Neural progenitor cell (in vitro differentiated cells): ENCODE measurements around the gene ILRUN. TPM values are rescaled to one million over a fixed set of nuclear protein-coding genes. Genes with fewer than 3 reads are reported as not detected.
A peak's percentile ranks its signal among the peaks of the same experiment; 100 is the strongest.
"Not testable (repeated sequence)": the region's sequence is repeated elsewhere in the genome, so short reads cannot be mapped to it uniquely, and the experiment has no call there.

Source experiments
- DNase-seq: peaks from one replicate; pipeline ENCODE4 v3.0.0-alpha.2; 2016; ENCODE audit warnings: low spot score
- H2AFZ ChIP-seq: fragments of 200-600 bp; sonication (generic); replicated peaks from 2 replicates; pipeline ENCODE4 v1.6.1; 2016; ENCODE audit warnings: antibody characterized with exemption
- H3F3A ChIP-seq: fragments of 200-600 bp; sonication (generic); 2 replicates; pipeline ENCODE4 v1.6.1; 2016; ENCODE audit warnings: antibody characterized with exemption, low read depth
- H3K27ac ChIP-seq: fragments of 200-600 bp; sonication (generic); 2 replicates; pipeline ENCODE4 v1.5.1; 2016; ENCODE audit warnings: mild to moderate bottlenecking
- H3K27me3 ChIP-seq: fragments of 200-600 bp; sonication (generic); 2 replicates; pipeline ENCODE4 v1.6.1; 2016; ENCODE audit warnings: mild to moderate bottlenecking, moderate library complexity
- H3K36me3 ChIP-seq: fragments of 200-600 bp; sonication (generic); 2 replicates; pipeline ENCODE4 v1.5.1; 2016
- H3K4me1 ChIP-seq: fragments of 200-600 bp; sonication (generic); 2 replicates; pipeline ENCODE4 v1.6.1; 2016; ENCODE audit warnings: mixed run types
- H3K4me2 ChIP-seq: fragments of 200-600 bp; sonication (generic); 2 replicates; pipeline ENCODE4 v1.6.1; 2016
- H3K4me3 ChIP-seq: fragments of 200-600 bp; sonication (generic); 2 replicates; pipeline ENCODE4 v1.5.1; 2016
- H3K79me2 ChIP-seq: fragments of 200-600 bp; sonication (generic); 2 replicates; pipeline ENCODE4 v1.6.1; 2016; ENCODE audit warnings: low read depth
- H3K9ac ChIP-seq: fragments of 200-600 bp; sonication (generic); 2 replicates; pipeline ENCODE4 v1.6.1; 2016
- H3K9me3 ChIP-seq: fragments of 200-600 bp; sonication (generic); 2 replicates; pipeline ENCODE4 v1.5.1; 2016; ENCODE audit warnings: low read depth
- H4K20me1 ChIP-seq: fragments of 200-600 bp; sonication (generic); 2 replicates; pipeline ENCODE4 v1.6.1; 2016; ENCODE audit warnings: low read depth
- H3K27ac Mint-ChIP-seq: 3 replicates; pipeline ENCODE4 v1.8.0; 2021; ENCODE audit warnings: mixed read lengths
- H3K27me3 Mint-ChIP-seq: 2 replicates; pipeline ENCODE4 v1.8.0; 2022; ENCODE audit warnings: low read depth, mild to moderate bottlenecking, inconsistent platforms, moderate library complexity, mixed read lengths; ENCODE audit not compliant: insufficient read depth
- H3K36me3 Mint-ChIP-seq: 3 replicates; pipeline ENCODE4 v1.8.0; 2021; ENCODE audit warnings: mixed read lengths
- H3K4me1 Mint-ChIP-seq: 3 replicates; pipeline ENCODE4 v1.8.0; 2021; ENCODE audit warnings: mixed read lengths
- H3K4me3 Mint-ChIP-seq: 3 replicates; pipeline ENCODE4 v1.8.0; 2021; ENCODE audit warnings: mild to moderate bottlenecking, moderate library complexity, mixed read lengths
- H3K9me3 Mint-ChIP-seq: 3 replicates; pipeline ENCODE4 v1.8.0; 2020; ENCODE audit warnings: mixed read lengths
- CTCF ChIP-seq: fragments of 200-600 bp; sonication (generic); IDR thresholded peaks from 2 replicates; pipeline ENCODE4 v1.5.1; 2017; ENCODE audit warnings: antibody characterized with exemption, mild to moderate bottlenecking
- EZH2 ChIP-seq: fragments of 200-600 bp; sonication (generic); IDR thresholded peaks from 2 replicates; pipeline ENCODE4 v1.6.1; 2017; ENCODE audit warnings: antibody characterized with exemption, mild to moderate bottlenecking, moderate library complexity
- EZH2phosphoT487 ChIP-seq: fragments of 200-600 bp; sonication (generic); IDR thresholded peaks from 2 replicates; pipeline ENCODE4 v1.6.1; 2017; ENCODE audit warnings: antibody characterized with exemption
- total RNA-seq: library from RNA; depleted of rRNA; stranded (reverse); fragments of >200 nt; gene quantifications from 2 replicates; pipeline ENCODE4 v1.2.3, GENCODE V29; 2015; ENCODE audit warnings: low replicate concordance

Gene ILRUN
- total RNA-seq, 1 donor from 2014 or later, result 33.2 TPM

DNA sequence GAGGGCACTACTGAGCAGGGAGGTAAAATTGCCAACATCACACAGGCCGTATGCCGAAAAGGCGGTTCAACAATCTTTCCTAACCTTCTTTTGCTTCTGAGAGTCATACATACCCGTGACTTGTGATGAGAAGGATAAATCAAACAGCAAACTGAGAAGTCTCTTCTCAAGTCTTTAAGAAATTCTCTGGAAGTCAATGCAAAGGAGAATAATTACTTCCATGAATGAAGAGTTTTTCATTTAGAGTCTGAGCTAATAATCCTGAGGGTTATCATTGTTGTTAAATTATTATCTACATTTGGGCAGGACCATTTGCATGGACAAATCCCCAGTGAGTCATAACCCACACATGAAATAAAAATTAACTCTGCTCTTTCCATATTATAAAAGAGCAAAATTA, 22.4 kb upstream of the ILRUN start:
- no peak for DNase-seq
- Histone ChIP-seq H3K27ac (no peak overlapping the region), H3K79me2 (no peaks in the 10 kb centered on the region), H3K9me3 (no peaks in the 10 kb centered on the region), H2AFZ (peak overlapping the region; percentile 1), H3K4me2 (peak overlapping the region; percentile 55), H3K27me3 (peaks cover 5% of the 10 kb centered on the region), H3K36me3 (no peaks in the 10 kb centered on the region), H3K9ac (no peak overlapping the region), H3K4me1 (no peaks in the 10 kb centered on the region), H4K20me1 (no peaks in the 10 kb centered on the region), H3F3A (no peaks in the 10 kb centered on the region), H3K4me3 (no peak overlapping the region)
- Mint-ChIP-seq H3K9me3 (no peaks in the 10 kb centered on the region), H3K4me3 (no peak overlapping the region), H3K36me3 (no peaks in the 10 kb centered on the region), H3K27ac (no peak overlapping the region), H3K27me3 (peaks cover 3% of the 10 kb centered on the region), H3K4me1 (peaks cover 19% of the 10 kb centered on the region)
- TF ChIP-seq CTCF (no peak), EZH2phosphoT487 (no peak), EZH2 (no peak)

DNA sequence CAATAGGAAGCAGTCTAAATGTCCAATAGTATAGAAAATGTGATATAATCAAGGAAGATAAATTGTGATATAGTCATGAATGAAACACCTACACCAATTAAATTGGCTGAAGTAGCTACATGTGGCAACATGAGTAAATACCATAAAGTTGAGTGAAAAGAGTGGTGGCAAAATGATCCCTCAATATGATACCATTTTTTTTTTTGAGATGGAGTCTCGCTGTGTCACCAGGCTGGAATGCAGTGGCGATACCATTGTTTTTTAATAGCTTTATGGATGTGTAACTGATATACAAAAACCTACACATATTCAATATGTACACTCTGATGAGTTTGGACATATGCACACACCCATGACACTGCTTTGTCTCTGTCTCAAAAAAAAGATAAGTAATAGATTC, 20.9 kb upstream of the ILRUN start:
- no peaks in the 10 kb centered on the region for H3K9me3 ChIP-seq
- Mint-ChIP-seq H3K9me3 (no peaks in the 10 kb centered on the region), H3K4me3 (no peak overlapping the region), H3K27me3 (peaks cover 3% of the 10 kb centered on the region), H3K4me1 (peaks cover 13% of the 10 kb centered on the region), H3K36me3 (no peaks in the 10 kb centered on the region), H3K27ac (no peak overlapping the region)
- no peak overlapping the region for H3K4me2 ChIP-seq
- DNase-seq, result no peak
- H3K79me2 ChIP-seq, result no peaks in the 10 kb centered on the region
- H3K9ac ChIP-seq, result no peak overlapping the region
- H4K20me1 ChIP-seq, result no peaks in the 10 kb centered on the region
- H3K36me3 ChIP-seq, result no peaks in the 10 kb centered on the region
- H3K27ac ChIP-seq, result no peak overlapping the region
- no peaks in the 10 kb centered on the region for H3K4me1 ChIP-seq
- H3K27me3 ChIP-seq, result peaks cover 5% of the 10 kb centered on the region
- no peaks in the 10 kb centered on the region for H3F3A ChIP-seq
- no peak overlapping the region for H2AFZ ChIP-seq
- H3K4me3 ChIP-seq, result no peak overlapping the region
- TF ChIP-seq EZH2phosphoT487, result no peak
- TF ChIP-seq EZH2, result no peak
- TF ChIP-seq CTCF, result no peak

GRCh38 chr6:34714663-34715062, 18.1 kb upstream of the ILRUN start:
- Histone ChIP-seq H3K4me1 (no peaks in the 10 kb centered on the region), H3K36me3 (no peaks in the 10 kb centered on the region), H3K4me2 (no peak overlapping the region), H3K9me3 (no peaks in the 10 kb centered on the region), H3K27me3 (peaks cover 5% of the 10 kb centered on the region), H3K9ac (no peak overlapping the region), H3K79me2 (no peaks in the 10 kb centered on the region), H3K27ac (no peak overlapping the region), H2AFZ (no peak overlapping the region), H3F3A (no peaks in the 10 kb centered on the region), H4K20me1 (no peaks in the 10 kb centered on the region), H3K4me3 (no peak overlapping the region)
- Mint-ChIP-seq H3K4me1 (peaks cover 10% of the 10 kb centered on the region), H3K4me3 (peak overlapping the region; percentile 46), H3K27ac (peak overlapping the region; percentile 76), H3K36me3 (no peaks in the 10 kb centered on the region), H3K27me3 (peaks cover 5% of the 10 kb centered on the region), H3K9me3 (no peaks in the 10 kb centered on the region)
- no peak for DNase-seq
- TF ChIP-seq CTCF (no peak), EZH2 (no peak), EZH2phosphoT487 (no peak)

DNA sequence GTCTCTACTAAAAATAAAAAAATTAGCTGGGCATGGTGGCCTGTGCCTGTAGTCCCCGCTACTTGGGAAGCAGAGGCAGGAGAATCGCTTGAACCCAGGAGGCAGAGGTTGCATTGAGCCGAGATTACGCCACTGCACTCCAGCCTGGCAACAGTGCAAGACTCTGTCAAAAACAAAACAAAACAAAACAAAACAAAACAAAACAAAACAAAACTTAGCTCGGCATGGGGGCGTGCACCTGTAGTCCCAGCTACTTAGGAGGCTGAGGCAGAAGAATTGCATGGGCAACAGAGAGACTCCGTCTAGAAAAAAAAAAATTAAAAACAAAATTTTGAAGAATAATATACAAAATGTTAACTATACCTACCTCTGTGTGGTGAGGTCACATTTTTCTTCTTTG, 16.3 kb upstream of the ILRUN start:
- H3K4me3 Mint-ChIP-seq, H3K4me1 Mint-ChIP-seq, H3K9me3 Mint-ChIP-seq, H3K9me3 ChIP-seq, H3K36me3 ChIP-seq, H3K4me2 ChIP-seq, H3K9ac ChIP-seq, H3K27ac Mint-ChIP-seq, H3K36me3 Mint-ChIP-seq, H3K27me3 Mint-ChIP-seq, H4K20me1 ChIP-seq, H3K27me3 ChIP-seq, DNase-seq, H3F3A ChIP-seq, H3K4me1 ChIP-seq, H3K79me2 ChIP-seq, H3K27ac ChIP-seq, H2AFZ ChIP-seq, H3K4me3 ChIP-seq: not testable (repeated sequence)
